GM21717 (cell line): ENCODE data around the gene EID2B.

Source experiments
- ATAC-seq: cut with Tn5 transposase; IDR thresholded peaks from one replicate; pipeline ENCODE4 v1.9.1; 2021; ENCODE audit warnings: mild to moderate bottlenecking, moderate library complexity; ENCODE audit not compliant: unreplicated experiment

The EID2B gene

GRCh38 chr19:39533003-39533512, 406 bp upstream of the EID2B start:
- no peak for ATAC-seq

GRCh38 chr19:39531834-39532232, 819 bp downstream of the EID2B start:
- ATAC-seq: no peak

- ATAC-seq: no peak
These were observed 7.4 kb downstream of the EID2B start for GRCh38 chr19:39525205-39525604.

- no peak for ATAC-seq
These were observed 8.2 kb downstream of the EID2B start for GRCh38 chr19:39524495-39524894.

- ATAC-seq: no peak
These were observed 11.8 kb downstream of the EID2B start for GRCh38 chr19:39520541-39521484.

GRCh38 chr19:39518975-39519374, 13.7 kb downstream of the EID2B start:
- no peak for ATAC-seq

- ATAC-seq: no peak
These were observed 14.2 kb downstream of the EID2B start for GRCh38 chr19:39518458-39518857.

- ATAC-seq: no peak
These were observed 15.2 kb downstream of the EID2B start for GRCh38 chr19:39517432-39517831.

- no peak for ATAC-seq
These were observed 16.4 kb downstream of the EID2B start for GRCh38 chr19:39516270-39516669.

- ATAC-seq: no peak
These were observed 17.0 kb downstream of the EID2B start for GRCh38 chr19:39515551-39516191.

- no peak for ATAC-seq
These were observed 17.7 kb downstream of the EID2B start, which contains the start of gene SELENOV for GRCh38 chr19:39514840-39515550. TSS of gene SELENOV (plus strand) at chr19:39515139. CDS start at chr19:39515213, 74 bp downstream.

GRCh38 chr19:39512988-39513387, 19.7 kb downstream of the EID2B start:
- no peak for ATAC-seq

GRCh38 chr19:39509233-39509632, 23.4 kb downstream of the EID2B start:
- ATAC-seq: no peak

- ATAC-seq: no peak
These were observed 24.0 kb downstream of the EID2B start for GRCh38 chr19:39508629-39509028.

GRCh38 chr19:39507715-39508364, 24.8 kb downstream of the EID2B start:
- ATAC-seq: no peak

- no peak for ATAC-seq
These were observed 25.5 kb downstream of the EID2B start for GRCh38 chr19:39506944-39507714.

GRCh38 chr19:39506598-39506943, 26.1 kb downstream of the EID2B start:
- ATAC-seq: no peak

GRCh38 chr19:39502640-39503417, 29.8 kb downstream of the EID2B start:
- ATAC-seq: no peak

- no peak for ATAC-seq
These were observed 31.3 kb downstream of the EID2B start for GRCh38 chr19:39501340-39501739.
